GM21381 (cell line): ENCODE results near the gene ELF2.
"Not testable (repeated sequence)": the region's sequence is repeated elsewhere in the genome, so short reads cannot be mapped to it uniquely, and the experiment has no call there.

Source experiments
- ATAC-seq: cut with Tn5 transposase; IDR thresholded peaks from one replicate; pipeline ENCODE4 v1.9.1; 2021; ENCODE audit warnings: mild to moderate bottlenecking, moderate library complexity; ENCODE audit not compliant: unreplicated experiment

ELF2 gene

GRCh38 chr4:139024686-139025085, 152.3 kb downstream of the ELF2 start:
- no peak for ATAC-seq

GRCh38 chr4:139022835-139023234, 154.2 kb downstream of the ELF2 start:
- no peak for ATAC-seq

GRCh38 chr4:139021071-139021470, 155.9 kb downstream of the ELF2 start:
- ATAC-seq, result not testable (repeated sequence)

- ATAC-seq, result no peak
These were observed 156.6 kb downstream of the ELF2 start for GRCh38 chr4:139020384-139020783.

DNA sequence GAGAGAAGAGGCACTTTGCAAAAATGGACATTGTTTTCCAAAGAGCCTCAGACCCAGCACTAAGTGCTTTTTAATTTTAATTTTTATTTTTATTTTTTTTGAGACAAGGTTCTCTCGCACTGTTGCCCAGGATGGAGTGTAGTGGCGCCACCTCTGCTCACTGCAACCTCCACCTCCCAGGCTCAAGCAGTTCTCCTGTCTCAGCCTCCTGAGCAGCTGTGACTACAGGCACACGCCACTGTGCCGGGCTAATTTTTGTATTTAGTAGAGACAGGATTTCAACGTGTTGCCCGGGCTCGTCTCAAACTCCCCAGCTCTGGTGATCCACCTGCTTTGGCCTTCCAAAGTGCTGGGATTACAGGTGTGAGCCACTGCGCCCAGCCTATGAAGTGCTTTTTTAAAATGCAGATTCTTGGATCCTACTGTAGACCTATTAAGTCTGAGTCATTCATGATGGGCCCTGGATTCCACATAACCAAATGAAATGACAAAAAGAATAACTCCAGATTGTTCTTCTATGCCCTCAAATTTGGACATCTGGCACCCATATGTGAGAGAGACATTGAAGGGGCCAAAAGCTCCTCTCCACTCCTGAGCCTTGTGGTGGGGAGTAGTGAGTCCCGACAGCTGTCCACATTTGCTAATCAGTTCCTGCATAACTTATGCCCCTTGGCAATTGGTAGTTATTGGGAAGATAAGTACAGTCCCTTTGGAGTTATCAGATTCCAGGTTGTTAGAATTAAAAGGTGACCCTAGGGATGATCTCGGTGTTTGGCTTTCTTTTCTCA, 157.9 kb downstream of the ELF2 start:
- ATAC-seq, result no peak

- ATAC-seq, result no peak
These were observed 158.5 kb downstream of the ELF2 start for GRCh38 chr4:139018501-139018900.

GRCh38 chr4:139017861-139018260, 159.2 kb downstream of the ELF2 start:
- no peak for ATAC-seq

DNA sequence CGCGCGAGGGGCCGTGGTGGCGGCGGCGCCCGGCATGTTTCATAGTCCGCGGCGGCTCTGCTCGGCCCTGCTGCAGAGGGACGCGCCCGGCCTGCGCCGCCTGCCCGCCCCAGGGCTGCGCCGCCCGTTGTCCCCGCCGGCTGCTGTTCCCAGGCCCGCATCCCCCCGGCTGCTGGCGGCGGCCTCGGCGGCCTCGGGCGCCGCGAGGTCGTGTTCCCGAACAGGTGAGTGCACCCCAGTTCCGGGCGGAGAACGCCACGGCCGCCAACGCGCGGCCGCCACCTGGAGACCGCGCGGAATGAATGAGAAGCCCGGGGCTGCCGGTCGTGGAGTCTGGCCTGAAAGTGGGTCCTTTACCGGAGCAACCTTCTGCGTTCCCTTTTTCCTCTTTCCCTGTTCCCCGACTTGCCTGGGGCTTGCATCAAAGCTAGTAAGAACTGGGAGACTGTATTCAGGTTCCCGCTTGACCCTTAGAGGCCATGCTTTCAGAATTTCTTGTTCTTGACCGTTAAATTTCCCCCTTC, 161.0 kb downstream of the ELF2 start:
- ATAC-seq, result peak; percentile 38

DNA sequence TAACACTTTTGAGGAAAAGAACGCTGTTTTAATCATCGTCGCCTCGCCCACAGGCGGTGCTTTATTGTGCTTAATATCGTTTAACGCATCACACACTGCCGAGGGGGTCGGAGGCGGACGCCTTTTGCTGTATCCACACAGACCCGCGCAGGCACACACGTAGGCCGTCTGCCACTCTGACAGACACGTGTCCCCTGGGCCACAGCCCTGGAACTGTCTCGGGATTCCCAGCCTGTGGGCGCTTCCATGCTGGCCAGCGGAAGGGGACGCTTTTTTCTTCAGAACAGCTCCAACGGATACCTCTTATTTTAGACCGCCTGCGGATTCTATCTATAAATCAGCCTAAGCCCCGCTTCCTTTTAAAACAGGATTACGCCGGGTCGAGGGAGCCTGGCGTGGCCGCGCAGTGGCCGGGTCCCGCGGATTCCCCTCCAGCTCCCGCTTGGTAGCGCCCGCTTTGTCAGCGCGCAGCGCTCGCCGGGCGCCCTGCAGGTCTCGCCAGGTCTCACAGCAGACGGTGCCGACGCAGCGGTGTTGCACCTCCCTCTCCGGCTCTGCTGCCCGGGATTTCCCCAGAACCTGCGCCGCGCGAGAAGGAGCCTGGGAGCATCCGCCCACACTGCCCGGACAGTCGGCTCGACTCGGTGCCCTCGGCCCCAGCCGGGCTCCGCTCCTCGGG, 161.6 kb downstream of the ELF2 start, which contains the start of gene NOCT:
Gene NOCT, plus strand, starts transcription at position 513 of the 679 bp plus-strand sequence. CDS start 201 bp downstream, outside the sequence.
- peak; percentile 92 for ATAC-seq

DNA sequence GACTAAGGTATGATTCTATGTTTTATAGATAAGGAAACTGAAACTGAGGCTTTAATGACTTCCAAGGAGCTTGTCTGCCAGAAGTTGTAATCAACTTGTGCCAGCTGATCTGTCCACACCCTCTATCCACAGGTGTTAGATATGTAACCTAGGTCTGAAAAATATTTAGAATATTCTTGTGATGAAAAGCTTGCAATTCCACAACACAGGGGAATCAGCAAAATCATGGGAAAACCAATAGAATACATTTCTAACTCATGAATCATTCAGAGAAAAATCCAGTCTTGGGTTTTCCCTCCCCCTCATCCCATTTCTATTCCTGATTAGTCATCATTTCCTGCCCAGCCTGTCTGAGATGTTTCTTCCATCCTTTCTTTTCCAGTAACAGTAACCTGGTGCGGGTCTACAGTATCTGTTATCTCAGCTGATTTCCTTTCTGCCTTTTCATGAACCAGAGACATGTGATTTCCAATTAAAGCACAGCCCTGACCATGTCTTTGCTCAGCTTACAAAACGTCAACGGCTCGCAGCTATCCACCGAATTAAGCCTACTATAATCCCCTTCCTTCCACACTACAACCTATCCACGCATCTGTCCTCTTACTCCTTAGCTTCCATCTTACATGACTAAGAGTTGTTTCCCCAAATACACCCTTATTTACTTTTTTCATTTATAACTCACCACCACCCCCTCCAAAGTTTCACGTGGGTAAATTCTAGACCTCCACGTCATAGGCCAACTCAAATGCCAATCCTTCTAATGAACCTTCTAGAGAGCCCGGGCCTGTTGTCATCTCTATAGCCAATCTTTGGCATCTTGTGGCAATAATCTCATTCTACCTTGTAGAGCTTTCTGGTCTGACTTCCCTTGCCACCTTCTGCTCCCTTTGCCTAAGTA, 162.4 kb downstream of the ELF2 start:
- ATAC-seq, result peak; percentile 5

- no peak for ATAC-seq
These were observed 165.6 kb downstream of the ELF2 start for GRCh38 chr4:139011225-139011950.

DNA sequence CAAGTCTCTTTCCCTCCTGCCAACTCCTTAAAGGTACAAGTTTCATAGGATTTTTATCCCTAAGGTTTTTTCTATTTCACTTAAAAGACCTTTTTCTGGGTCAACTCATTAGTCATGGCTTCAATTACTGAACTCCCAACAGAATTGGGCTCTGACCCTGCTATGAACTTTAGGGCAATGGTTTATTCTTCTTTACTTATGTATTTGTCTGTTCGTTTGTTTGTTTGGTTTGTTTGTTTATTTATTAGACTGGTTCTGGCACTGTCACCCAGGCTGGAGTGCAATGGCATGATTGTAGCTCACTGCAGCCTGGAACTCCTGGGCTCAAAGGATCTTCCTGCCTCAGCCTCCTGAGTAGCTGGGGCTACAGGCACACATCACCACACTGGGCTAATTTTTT, 167.3 kb downstream of the ELF2 start:
- ATAC-seq, result no peak

GRCh38 chr4:139008278-139008677, 168.7 kb downstream of the ELF2 start:
- not testable (repeated sequence) for ATAC-seq

DNA sequence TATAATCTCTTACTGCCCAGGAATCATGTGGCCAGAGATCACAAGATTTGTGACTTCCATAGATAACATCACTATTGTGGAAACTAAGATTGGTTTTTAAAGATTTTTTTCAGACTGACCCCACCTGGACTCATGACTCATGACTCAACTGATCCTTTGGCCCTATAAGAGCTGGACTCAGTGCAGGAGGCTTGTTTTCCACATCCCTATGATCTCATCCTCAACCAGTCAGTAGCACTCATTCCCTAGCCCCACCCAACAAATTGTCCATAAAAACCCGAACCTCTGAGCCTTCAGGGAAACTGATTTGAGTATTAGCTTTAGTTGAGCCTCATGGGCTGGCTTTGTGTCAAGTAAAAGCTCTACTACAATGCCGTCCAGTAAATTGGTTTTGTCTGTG, 169.4 kb downstream of the ELF2 start:
- ATAC-seq, result no peak
